GM21528 (cell line): ENCODE data around the gene INPP5A.

Experiments
- ATAC-seq: cut with Tn5 transposase; IDR thresholded peaks from one replicate; pipeline ENCODE4 v1.9.1; 2021; ENCODE audit warnings: mild to moderate bottlenecking, moderate library complexity; ENCODE audit not compliant: unreplicated experiment, low FRiP score

The INPP5A gene

DNA sequence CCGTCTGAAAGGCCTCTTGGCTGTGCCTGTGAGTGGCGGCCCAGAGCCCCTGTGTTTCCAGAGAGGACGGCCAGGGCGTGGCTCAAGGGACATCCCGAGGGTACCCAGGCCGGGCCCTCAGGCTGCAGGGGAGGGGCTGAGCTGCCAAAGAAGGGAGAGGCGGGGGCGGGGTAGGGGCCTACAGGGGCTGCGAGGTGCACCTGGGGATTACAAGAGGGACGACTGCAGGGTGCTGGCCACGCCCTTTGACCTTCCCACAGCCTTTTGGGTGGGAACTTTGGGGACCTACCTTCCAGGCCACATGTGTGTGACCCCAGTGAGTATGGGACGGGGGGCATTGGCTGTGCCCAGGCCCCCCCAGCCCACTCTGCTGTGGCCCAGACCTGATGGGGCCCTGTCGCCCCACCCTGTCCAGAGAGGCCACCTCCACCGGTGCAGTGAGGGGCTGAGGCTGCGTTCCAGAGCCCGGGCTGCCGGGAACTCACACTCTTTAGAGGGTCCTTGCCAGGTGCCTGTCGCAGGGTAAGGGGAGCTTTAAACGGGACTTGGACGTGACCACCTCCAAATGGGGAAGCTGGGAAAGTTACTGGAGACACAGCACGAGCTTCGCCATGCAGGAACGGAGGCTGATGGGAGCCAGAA is 267.3 kb downstream of the INPP5A start:
- ATAC-seq = no peak

DNA sequence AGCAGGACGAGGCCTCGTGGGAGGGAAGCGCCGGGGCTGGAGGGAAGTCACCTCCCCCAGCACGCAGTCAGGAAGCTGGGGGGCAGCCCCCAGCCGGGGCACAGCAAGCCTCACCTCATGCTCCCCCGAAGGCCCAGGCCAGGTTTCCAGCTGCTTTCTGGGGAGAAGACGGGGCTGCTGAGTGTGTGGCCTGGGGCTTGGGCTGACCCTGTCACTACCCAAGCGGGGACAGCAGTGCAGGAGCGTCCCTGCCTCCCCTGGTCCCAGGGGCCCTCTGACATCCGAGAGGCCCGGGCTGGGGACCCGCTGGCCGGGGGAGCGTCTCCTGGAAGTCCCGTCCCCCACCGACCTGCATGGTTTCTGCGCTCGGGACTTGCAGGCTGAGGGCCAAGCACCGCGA is 268.0 kb downstream of the INPP5A start:
- no peak for ATAC-seq

DNA sequence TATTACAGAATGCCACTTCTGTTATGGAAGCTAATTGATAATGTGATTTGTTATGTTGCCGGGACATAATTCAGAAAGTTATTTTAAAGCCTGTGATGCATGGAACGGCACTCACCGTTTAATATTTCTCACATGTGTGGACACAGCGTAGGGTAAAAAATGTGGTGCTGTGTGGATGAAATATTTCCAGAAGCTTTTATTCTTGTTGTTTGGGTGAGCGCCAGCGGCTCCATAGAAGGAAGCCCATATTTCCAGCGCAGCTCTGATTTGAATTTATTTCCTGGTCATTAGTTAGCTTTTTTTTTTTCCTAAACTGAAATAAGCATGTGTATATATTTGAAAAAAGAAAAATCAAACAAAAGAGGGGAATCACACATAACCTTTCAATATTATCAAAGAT is 268.5 kb downstream of the INPP5A start:
- ATAC-seq = no peak

DNA sequence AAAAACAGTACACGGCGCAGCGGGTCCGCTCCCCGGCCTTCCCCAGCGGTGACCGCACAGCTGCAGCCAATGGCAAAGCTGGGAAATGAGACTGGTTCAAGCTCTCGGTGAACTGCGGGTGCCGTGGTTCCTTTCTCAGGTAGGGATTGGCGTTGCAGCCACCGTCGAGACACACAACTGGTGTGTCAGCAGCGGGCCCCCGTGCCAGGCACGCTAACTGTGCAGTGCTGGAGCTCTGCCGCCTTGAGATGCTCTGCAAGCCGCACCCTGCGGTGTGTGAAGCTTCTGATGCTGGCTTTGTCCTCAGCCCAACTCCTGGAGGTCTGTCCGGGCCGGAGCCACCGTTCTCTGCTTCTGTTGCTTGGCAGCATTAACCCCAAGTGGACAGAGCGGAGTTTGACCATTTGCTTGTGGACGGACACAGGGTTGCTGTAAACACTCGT is 269.0 kb downstream of the INPP5A start:
- no peak for ATAC-seq

DNA sequence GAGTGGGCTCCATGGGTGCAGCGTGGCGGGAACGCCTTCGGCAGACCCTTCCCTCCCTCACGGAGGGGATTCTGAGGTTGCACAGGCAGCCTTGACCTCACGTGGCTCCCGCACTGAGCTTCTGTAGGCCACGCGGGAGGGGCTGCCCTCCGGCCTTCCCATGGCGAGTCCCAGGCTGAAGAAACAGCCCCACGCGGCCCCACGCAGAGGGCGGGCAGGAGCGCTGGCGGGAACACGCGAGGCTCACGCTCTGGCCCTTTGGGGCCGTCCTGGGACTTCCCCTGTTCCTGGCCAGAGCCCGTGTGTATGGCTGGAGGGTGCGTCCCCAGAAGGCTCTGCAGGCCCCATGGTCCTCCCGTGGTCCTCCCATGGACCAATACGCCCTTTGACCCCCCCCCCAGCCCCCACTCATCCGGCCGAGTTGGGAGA is 270.0 kb downstream of the INPP5A start:
- ATAC-seq = no peak

DNA sequence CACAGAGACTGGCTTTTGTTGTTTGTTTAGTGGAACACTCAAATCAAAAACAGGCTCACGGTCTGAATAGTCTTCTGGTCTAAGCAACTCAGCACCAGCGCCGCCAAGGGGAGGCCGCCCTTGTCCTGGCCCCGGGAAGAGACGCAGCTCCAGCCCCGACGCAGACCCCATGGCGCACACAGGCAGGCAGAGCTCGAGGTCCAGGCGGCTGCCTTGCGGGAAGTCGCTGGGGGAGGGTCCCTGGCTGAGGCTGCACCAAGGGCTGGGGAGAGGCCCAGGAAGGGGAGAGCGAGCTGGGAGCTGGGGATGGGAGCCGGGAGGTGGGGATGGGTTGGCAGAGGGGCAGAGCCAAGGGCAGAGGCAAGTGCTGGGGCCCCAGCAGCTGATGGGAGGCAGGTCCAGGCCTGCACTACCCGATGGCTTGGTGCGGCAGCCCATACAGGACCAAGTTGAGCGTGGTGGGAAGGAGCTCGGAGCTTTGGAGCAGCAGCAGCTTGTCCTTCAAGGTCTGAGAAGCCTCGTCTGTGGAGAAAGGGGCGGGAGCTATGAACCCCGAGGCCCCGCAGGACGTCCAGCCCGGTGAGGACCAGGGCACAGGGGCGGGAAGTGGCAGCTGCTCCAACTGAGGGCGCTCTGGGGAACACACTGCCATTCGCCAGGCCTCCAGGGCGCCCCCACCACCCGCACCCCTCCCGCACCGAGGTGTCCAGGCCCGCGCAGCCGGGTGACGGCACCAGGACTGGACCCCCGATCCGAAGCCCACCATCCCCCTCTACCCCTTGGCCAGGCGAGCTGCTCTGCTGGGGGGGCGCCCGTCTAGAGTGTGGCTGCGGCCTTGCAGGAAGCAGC is 271.0 kb downstream of the INPP5A start:
- no peak for ATAC-seq

DNA sequence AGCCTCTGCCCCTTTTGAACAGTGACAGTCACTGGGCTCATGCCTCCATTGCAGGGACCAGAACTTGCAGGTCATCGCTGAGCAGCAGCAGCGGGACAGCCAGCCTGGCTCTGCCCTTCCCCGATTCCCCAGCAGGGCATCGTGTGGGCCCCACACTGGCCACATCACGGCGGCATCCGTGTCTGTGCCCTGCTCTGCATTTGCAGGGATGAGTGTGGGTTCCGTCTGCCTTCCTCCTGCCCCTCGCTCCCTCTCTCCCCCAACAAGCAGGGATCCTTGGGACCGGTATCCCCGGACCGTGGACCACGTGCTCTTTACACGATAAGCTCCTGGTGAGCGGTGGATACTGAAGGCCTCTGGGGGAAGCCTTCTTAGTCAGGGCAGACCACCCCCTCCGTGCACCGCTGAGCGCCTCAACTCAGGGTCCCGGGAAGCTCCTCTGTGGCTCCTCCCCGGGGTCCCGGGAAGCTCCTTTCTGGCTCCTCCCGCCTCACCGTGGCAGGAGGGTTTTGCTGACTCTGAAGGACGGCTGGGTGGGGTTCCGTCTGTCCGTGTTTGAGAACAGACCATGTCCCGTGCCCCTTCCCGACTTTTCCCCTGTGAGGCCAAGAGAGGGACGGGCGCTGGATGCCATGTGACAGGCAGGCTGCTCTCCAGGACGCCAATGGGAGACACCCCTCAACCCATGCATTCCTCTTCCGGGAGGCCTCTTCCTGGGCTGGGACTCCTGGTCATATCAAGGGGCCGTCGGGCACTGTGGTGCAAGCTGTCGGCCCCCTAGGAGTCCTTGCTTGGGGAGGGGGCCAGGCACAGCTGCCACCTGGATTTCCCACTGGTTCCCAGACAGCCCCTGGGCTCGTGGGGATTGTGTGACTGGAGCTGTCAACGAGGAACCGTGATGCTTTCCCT is 271.9 kb downstream of the INPP5A start:
- no peak for ATAC-seq

DNA sequence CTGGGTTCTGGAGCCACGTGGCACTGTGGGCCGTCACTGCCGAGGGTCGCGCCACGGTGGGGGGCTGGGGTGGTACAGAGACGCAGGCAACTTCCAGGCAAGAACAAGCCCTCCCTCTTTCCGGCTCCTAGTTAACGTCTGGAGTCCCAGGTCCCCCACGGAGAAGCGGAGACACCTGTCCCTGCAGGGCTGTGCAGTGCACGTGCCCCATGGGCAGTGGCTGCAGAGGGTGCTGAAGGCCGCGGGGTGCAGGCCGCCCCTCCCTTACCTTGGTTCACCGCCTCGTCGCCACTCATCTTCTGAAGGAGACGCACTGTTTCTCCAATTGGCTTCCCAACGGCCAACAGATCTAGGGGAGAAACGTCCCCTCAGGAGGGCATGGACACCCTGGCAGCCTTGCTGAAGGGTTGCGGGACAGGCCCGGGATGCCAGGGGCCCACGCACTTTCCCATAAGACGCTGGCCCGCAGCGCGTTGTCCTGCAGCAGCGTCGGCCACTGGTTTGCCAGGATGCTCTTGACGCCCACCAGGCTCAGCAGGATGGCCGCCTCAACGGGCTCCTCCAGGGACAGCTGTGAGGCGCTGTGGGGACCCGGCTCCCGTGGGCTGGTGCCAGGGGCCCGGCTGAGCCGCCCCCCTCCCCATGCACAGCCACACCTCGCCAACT is 272.7 kb downstream of the INPP5A start:
- no peak for ATAC-seq

DNA sequence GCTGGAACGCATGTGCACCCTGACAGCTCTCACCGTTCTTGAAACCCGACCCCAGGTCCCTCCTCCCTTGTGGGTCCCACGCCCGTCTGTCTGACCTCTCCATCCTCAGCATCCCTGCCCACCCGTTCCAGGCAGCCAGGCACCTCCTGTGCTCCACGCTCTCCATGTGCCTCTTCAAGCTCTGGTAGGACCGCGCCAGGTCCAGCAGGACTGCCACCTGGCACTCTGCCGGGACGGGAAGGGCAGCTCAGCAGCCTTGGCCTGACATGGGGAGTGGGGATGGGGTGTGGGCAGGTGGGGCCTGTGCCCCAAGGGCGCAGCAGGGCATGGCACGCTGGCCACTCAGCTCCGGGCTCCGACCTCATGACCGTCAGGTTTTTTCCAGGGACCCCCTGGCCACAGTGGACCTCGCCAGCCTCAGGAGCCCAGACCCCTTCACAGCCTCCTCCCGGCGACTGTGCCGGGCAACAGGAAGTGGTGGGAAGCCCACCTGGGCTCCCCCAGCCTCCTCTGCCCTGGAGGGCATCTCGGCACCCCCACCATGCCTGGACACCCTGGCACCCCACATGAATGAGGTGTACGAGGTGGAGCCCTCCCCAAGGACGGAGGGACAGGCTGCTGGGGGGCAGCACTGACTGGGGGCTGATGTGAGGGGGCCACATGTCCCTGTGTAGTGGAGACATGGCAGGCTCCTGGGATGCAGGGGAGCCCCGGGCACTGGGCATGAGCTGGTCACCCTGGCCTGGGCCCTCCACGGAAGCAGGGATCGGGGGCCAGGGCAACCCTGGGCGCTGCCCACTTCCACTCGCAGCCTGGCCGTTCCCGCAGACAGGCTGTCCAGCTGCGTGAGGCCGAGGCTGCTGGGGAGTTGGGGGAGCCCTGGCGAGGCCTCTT is 273.5 kb downstream of the INPP5A start:
- ATAC-seq = no peak

DNA sequence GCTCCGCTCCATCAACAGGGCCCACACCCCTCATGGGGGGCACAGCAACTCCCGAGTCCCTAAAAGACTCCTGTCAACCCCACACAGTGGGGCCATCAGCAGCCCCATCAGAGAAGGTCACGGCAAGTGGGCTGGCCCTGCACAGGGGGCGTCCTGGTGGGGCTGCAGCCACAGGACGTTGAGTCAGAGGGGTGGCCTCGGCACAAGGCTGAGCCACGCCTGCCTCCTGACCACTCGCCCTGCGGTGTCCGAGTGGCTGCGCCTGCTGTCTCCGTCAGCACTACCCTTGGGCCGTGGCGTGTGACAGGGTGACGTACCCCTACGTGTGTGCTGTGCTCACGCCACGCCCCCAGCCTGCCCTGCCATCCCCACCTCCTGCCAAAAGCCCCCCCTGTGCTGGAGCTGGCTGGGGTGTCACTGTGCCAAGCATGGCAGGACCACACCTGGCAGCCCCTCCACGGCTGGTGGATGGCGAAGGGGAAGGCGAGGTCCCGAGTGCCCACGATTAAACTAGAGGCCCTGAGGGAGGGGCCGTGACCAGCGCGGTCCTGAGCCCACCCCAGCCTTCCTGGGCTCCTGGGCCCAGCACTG is 274.4 kb downstream of the INPP5A start:
- ATAC-seq = no peak

DNA sequence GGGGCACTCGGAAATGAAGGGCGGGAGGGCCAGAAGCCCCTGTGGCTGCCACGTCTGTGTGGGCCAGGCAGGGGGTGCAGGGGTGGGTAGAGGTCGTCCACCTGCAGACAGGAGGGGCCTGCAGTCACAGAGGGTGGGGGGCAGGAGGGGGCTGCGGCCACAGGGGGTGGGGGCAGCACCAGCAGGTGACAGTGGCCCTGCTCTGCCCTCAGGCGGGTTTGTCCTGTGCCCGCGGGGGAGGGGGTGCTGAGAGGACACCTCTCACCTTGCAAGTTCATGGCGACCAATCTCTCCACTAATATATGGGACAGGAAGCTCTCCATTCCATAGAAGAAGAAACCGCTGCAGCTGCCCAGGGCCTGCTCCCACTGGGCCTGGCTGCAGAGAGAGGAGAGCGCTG is 274.9 kb downstream of the INPP5A start:
- no peak for ATAC-seq

DNA sequence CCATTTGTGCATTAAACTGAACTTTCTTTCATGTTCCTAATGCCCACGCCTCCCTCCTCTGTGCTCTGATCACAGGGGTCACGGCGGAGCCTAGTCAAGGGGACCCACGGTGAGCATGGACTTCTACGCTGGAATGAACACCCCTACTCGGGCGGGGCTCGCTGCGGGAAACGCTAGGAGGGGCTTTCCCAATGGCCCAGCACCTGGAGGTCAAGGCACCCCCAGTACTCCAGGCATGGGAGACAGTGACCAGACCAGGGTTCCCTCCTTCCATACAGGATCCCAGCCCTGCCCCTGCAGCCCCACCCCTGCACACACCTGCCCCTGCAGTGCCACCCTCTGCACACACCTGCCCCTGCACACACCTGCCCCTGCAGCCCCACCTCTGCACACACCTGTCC is 275.4 kb downstream of the INPP5A start:
- no peak for ATAC-seq

DNA sequence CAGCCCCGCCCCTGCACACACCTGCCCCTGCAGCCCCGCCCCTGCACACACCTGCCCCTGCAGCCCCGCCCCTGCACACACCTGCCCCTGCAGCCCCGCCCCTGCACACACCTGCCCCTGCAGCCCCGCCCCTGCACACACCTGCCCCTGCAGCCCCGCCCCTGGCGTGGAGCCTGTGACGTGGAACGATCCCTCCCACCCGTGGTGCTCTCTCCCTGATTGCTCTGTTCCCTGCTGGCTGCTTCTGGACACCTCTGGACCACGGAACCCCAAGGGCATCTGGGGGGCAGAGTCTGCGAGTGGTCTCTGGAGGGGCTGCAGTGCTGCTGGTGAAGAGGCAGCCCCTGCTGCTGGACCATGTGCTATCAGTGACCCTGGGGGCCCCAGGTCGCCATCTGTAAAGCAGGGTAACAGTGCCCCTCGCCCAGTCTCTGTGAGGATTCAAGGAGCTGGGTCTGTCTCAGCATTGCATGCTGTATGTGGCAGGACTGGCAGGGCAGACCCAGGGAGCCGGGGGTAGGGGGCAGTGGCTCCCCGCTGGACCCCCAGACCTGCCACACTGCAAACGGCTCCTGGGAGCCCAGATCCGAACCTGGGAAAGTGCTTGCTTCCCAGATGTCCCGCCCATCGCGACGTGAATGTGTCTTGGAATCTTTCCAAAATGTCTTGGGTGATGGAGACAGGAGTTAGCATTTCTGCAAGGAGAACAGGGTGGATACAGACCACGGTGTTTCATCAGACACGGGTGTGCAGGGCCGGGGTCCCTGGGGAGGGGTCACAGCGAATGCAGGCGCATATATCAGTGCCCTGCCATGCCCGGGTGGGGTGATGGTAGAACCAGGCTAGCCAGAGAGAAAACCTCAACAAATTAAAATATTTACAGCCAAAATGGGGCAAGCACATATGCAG is 276.2 kb downstream of the INPP5A start:
- no peak for ATAC-seq

DNA sequence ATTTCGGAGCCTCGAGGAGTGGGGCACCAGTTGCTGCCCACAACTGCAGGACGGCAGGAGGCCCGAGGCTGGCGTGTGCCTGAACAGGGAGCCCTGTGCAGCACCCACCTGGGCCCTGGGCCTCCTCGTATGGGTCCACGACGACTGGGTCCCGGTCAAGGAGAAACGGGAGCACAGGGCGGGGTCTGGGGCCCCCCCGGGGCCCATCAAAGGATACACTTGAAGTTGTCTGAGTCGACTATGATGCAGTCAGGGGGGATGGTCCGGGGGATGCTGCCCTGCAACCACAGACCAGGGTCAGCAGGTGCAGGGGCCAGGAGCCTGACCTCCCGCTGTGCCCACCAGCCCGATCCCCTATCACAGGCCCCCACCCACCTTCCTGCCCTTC is 276.9 kb downstream of the INPP5A start:
- no peak for ATAC-seq

DNA sequence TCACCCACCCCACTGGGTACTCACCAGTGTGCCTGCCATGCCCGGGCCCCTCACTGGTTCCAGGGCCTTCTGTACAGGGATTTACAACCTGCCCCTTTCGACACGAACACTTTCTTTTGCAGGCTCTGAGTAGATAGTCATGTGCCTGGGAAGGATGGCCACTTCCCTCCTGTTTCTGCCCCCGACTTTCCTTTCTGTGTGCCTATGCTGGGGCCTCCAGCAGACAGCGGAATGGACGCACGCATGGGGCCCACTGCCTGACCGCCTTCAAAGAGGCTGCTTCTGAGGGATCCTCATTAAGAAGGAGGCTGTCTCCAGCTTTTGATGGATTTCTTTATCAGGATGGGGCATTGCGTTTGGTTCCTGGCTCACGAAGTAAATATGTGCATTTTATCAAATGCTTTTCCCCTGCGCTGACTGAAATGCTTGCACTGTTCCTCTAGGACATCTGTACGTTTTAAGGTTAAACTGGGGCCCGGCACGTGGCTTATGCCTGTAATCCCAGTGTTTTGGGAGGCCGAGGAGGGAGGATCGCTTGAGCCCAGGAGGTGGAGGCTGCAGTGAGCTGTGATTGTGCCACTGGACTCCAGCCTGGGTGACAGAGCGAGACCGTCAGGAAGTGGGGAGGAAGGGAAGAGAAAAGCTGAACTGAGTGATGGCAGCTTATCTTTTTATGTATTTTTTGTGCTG is 277.7 kb downstream of the INPP5A start:
- ATAC-seq = no peak

DNA sequence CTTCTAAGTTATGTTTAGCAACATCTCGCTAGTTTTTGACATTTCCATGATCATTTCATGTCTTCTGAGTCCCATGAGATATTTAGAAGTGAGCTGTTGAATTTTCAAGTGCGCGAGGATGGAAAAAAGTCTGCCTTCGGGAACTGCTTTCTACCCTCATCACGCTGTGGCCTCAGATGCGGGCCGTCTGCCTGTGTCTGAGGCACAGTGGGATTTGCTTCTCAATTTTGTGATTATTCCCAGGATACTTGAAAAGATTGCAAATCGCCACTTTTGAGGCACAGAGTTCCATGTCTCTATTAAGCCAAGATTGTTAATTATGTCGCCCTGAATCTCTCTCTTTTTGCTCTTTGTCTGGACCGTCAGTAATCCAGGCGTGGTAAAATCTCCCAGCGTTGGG is 279.1 kb downstream of the INPP5A start:
- no peak for ATAC-seq

DNA sequence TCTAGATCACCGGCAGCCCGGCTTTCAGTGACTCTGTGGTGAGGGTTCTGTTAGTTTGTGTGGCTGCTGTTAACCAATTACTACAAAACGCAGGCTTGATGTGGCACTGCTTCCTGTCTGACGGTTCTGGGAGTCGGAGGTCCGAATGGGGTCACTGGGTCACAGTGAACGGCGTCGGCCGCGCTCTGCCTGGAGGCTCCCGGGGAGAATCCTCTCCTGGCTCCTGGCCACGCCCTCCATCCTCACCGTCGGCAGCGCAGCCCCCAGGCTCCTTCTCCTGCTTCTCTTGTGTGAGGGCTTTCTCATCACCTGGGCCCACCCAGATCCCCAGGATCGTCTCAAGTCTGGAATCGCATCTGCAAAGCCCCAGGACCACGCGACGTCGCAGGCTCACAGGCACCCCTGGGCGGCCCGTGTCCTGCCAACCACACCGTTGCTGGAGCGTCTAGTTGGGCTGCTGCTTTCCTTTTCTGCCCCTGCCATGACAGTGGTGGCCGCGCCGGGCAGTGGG is 280.2 kb downstream of the INPP5A start:
- no peak for ATAC-seq
